Measurements from ENCODE around the gene CRTC2. TPM values are rescaled to one million over a fixed set of nuclear protein-coding genes. Genes with fewer than 3 reads are reported as not detected.

CRTC2 gene
- total and polyA plus RNA-seq, 2 experiments from 2014 or later: 10.6 to 20.7 TPM

DNA sequence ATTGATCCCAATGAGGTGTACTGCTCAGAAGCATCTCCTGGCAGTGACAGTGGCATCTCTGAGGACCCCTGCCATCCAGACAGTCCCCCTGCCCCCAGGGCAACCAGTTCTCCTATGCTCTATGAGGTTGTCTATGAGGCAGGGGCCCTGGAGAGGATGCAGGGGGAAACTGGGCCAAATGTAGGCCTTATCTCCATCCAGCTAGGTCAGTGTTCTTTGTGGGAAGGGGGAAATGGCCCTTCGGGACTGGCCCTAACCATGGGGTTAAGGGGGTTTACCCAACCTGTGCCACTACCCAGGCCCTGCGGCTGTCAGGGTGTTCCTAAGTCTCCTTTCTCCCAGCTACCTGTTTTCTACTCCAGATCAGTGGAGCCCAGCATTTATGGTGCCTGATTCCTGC is 10.6 kb upstream of the CRTC2 start:
- no peak overlapping the region for H3K27ac ChIP-seq (ENCODE audit: low read depth)
- Mint-ChIP-seq H3K9me3 (peaks cover 4% of the 10 kb centered on the region; the same call in 1 of the 3 replicates), H3K27me3 (ENCODE audit: insufficient read depth, low read depth, poor library complexity) (peaks cover 18% of the 10 kb centered on the region), H3K36me3 (ENCODE audit: low read depth) (peaks cover 45% of the 10 kb centered on the region), H3K27ac (no peak overlapping the region), H3K4me1 (peaks cover 21% of the 10 kb centered on the region), H3K4me3 (peak overlapping the region; percentile 81)
- H3K27me3 ChIP-seq (ENCODE audit: insufficient read depth): no peaks in the 10 kb centered on the region
- H3K9me2 ChIP-seq (ENCODE audit: insufficient read depth): no peaks in the 10 kb centered on the region
- no peak for TF ChIP-seq CREB1 (CRISPR knock-in tag; IDR thresholded peaks at IDR 0.05; ENCODE audit: low read depth)
- no peak for TF ChIP-seq NANOG (IDR thresholded peaks at IDR 0.05; ENCODE audit: borderline replicate concordance)
- TF ChIP-seq, protein P1, sequence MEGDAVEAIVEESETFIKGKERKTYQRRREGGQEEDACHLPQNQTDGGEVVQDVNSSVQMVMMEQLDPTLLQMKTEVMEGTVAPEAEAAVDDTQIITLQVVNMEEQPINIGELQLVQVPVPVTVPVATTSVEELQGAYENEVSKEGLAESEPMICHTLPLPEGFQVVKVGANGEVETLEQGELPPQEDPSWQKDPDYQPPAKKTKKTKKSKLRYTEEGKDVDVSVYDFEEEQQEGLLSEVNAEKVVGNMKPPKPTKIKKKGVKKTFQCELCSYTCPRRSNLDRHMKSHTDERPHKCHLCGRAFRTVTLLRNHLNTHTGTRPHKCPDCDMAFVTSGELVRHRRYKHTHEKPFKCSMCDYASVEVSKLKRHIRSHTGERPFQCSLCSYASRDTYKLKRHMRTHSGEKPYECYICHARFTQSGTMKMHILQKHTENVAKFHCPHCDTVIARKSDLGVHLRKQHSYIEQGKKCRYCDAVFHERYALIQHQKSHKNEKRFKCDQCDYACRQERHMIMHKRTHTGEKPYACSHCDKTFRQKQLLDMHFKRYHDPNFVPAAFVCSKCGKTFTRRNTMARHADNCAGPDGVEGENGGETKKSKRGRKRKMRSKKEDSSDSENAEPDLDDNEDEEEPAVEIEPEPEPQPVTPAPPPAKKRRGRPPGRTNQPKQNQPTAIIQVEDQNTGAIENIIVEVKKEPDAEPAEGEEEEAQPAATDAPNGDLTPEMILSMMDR (conservative IDR thresholded peaks at IDR 0.05; ENCODE audit: low read depth in 2 of 2): no peak
- no peak for TF ChIP-seq EZH2 (IDR thresholded peaks at IDR 0.05; ENCODE audit: low read depth, unreplicated experiment)
- TF ChIP-seq STAT1 (IDR thresholded peaks at IDR 0.05; ENCODE audit: unreplicated experiment): no peak
- TF ChIP-seq, protein P2, sequence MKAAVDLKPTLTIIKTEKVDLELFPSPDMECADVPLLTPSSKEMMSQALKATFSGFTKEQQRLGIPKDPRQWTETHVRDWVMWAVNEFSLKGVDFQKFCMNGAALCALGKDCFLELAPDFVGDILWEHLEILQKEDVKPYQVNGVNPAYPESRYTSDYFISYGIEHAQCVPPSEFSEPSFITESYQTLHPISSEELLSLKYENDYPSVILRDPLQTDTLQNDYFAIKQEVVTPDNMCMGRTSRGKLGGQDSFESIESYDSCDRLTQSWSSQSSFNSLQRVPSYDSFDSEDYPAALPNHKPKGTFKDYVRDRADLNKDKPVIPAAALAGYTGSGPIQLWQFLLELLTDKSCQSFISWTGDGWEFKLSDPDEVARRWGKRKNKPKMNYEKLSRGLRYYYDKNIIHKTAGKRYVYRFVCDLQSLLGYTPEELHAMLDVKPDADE (IDR thresholded peaks at IDR 0.05): no peak
- TF ChIP-seq ZNF331 (CRISPR knock-in tag; IDR thresholded peaks at IDR 0.05; ENCODE audit: low read depth): no peak
- TF ChIP-seq, protein P3, sequence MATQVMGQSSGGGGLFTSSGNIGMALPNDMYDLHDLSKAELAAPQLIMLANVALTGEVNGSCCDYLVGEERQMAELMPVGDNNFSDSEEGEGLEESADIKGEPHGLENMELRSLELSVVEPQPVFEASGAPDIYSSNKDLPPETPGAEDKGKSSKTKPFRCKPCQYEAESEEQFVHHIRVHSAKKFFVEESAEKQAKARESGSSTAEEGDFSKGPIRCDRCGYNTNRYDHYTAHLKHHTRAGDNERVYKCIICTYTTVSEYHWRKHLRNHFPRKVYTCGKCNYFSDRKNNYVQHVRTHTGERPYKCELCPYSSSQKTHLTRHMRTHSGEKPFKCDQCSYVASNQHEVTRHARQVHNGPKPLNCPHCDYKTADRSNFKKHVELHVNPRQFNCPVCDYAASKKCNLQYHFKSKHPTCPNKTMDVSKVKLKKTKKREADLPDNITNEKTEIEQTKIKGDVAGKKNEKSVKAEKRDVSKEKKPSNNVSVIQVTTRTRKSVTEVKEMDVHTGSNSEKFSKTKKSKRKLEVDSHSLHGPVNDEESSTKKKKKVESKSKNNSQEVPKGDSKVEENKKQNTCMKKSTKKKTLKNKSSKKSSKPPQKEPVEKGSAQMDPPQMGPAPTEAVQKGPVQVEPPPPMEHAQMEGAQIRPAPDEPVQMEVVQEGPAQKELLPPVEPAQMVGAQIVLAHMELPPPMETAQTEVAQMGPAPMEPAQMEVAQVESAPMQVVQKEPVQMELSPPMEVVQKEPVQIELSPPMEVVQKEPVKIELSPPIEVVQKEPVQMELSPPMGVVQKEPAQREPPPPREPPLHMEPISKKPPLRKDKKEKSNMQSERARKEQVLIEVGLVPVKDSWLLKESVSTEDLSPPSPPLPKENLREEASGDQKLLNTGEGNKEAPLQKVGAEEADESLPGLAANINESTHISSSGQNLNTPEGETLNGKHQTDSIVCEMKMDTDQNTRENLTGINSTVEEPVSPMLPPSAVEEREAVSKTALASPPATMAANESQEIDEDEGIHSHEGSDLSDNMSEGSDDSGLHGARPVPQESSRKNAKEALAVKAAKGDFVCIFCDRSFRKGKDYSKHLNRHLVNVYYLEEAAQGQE (IDR thresholded peaks at IDR 0.05; ENCODE audit: unreplicated experiment): no peak
- no peak for TF ChIP-seq POLR2AphosphoS5 (IDR thresholded peaks at IDR 0.05; ENCODE audit: low read depth)
- TF ChIP-seq JUNB (IDR thresholded peaks at IDR 0.05; ENCODE audit: unreplicated experiment): no peak
- no peak for TF ChIP-seq EZH2phosphoT487 (IDR thresholded peaks at IDR 0.05; ENCODE audit: unreplicated experiment)
- TF ChIP-seq, protein P4, sequence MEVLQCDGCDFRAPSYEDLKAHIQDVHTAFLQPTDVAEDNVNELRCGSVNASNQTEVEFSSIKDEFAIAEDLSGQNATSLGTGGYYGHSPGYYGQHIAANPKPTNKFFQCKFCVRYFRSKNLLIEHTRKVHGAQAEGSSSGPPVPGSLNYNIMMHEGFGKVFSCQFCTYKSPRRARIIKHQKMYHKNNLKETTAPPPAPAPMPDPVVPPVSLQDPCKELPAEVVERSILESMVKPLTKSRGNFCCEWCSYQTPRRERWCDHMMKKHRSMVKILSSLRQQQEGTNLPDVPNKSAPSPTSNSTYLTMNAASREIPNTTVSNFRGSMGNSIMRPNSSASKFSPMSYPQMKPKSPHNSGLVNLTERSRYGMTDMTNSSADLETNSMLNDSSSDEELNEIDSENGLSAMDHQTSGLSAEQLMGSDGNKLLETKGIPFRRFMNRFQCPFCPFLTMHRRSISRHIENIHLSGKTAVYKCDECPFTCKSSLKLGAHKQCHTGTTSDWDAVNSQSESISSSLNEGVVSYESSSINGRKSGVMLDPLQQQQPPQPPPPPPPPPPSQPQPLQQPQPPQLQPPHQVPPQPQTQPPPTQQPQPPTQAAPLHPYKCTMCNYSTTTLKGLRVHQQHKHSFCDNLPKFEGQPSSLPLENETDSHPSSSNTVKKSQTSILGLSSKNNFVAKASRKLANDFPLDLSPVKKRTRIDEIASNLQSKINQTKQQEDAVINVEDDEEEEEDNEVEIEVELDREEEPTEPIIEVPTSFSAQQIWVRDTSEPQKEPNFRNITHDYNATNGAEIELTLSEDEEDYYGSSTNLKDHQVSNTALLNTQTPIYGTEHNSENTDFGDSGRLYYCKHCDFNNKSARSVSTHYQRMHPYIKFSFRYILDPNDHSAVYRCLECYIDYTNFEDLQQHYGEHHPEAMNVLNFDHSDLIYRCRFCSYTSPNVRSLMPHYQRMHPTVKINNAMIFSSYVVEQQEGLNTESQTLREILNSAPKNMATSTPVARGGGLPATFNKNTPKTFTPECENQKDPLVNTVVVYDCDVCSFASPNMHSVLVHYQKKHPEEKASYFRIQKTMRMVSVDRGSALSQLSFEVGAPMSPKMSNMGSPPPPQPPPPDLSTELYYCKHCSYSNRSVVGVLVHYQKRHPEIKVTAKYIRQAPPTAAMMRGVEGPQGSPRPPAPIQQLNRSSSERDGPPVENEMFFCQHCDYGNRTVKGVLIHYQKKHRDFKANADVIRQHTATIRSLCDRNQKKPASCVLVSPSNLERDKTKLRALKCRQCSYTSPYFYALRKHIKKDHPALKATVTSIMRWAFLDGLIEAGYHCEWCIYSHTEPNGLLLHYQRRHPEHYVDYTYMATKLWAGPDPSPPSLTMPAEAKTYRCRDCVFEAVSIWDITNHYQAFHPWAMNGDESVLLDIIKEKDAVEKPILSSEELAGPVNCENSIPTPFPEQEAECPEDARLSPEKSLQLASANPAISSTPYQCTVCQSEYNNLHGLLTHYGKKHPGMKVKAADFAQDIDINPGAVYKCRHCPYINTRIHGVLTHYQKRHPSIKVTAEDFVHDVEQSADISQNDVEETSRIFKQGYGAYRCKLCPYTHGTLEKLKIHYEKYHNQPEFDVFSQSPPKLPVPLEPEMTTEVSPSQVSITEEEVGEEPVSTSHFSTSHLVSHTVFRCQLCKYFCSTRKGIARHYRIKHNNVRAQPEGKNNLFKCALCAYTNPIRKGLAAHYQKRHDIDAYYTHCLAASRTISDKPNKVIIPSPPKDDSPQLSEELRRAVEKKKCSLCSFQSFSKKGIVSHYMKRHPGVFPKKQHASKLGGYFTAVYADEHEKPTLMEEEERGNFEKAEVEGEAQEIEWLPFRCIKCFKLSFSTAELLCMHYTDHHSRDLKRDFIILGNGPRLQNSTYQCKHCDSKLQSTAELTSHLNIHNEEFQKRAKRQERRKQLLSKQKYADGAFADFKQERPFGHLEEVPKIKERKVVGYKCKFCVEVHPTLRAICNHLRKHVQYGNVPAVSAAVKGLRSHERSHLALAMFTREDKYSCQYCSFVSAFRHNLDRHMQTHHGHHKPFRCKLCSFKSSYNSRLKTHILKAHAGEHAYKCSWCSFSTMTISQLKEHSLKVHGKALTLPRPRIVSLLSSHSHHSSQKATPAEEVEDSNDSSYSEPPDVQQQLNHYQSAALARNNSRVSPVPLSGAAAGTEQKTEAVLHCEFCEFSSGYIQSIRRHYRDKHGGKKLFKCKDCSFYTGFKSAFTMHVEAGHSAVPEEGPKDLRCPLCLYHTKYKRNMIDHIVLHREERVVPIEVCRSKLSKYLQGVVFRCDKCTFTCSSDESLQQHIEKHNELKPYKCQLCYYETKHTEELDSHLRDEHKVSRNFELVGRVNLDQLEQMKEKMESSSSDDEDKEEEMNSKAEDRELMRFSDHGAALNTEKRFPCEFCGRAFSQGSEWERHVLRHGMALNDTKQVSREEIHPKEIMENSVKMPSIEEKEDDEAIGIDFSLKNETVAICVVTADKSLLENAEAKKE (CRISPR knock-in tag; IDR thresholded peaks at IDR 0.05): no peak
- no peak for TF ChIP-seq ZNF114 (CRISPR knock-in tag; IDR thresholded peaks at IDR 0.05)
- peaks cover 28% of the 10 kb centered on the region; the same call in 1 of the 2 replicates for H3F3A ChIP-seq (replicated peaks; ENCODE audit: low read depth)
- DNase-seq (ENCODE audit: low spot score) (no peak), ATAC-seq (no peak)
- H4K20me1 ChIP-seq (replicated peaks; ENCODE audit: insufficient read depth): no peaks in the 10 kb centered on the region; the same call in 1 of the 2 replicates
- peaks cover 28% of the 10 kb centered on the region for H3K4me1 ChIP-seq (ENCODE audit: insufficient read depth)
- H2AFZ ChIP-seq: no peak overlapping the region
- peak overlapping the region; percentile 76 for H3K4me2 ChIP-seq
- peaks cover 26% of the 10 kb centered on the region for H3K79me2 ChIP-seq (replicated peaks; ENCODE audit: insufficient read depth)
- H3K36me3 ChIP-seq (ENCODE audit: insufficient read depth): peaks cover under 1% of the 10 kb centered on the region; the same call in 1 of the 2 replicates
- peak overlapping the region; percentile 62; the same call in 1 of the 2 replicates for H3K4me3 ChIP-seq
